ENCODE measurements around the gene TRPV4.

GRCh38 chr12:109797905-109798669 is 35.1 kb downstream of the TRPV4 start:
- peak; percentile 43 for TF ChIP-seq CTCF (IDR thresholded peaks at IDR 0.05)
- TF ChIP-seq JUND (IDR thresholded peaks at IDR 0.05) = no peak
- TF ChIP-seq EP300 (IDR thresholded peaks at IDR 0.05; ENCODE audit: borderline replicate concordance in 1 of 2, low read depth in 1 of 2, low read length in 1 of 2) = no peak
- TF ChIP-seq TAF1 (IDR thresholded peaks at IDR 0.05; ENCODE audit: borderline replicate concordance, low read depth, low read length) = no peak
- no peak for TF ChIP-seq FOXM1 (IDR thresholded peaks at IDR 0.05; ENCODE audit: low read depth)
- TF ChIP-seq EZH2phosphoT487 (IDR thresholded peaks at IDR 0.05; ENCODE audit: borderline replicate concordance, low read depth) = no peak
- no peak for TF ChIP-seq ZBTB33 (IDR thresholded peaks at IDR 0.05; ENCODE audit: borderline replicate concordance, low read depth)
- TF ChIP-seq RXRA (IDR thresholded peaks at IDR 0.05; ENCODE audit: borderline replicate concordance, low read depth) = no peak
- TF ChIP-seq, protein P1, sequence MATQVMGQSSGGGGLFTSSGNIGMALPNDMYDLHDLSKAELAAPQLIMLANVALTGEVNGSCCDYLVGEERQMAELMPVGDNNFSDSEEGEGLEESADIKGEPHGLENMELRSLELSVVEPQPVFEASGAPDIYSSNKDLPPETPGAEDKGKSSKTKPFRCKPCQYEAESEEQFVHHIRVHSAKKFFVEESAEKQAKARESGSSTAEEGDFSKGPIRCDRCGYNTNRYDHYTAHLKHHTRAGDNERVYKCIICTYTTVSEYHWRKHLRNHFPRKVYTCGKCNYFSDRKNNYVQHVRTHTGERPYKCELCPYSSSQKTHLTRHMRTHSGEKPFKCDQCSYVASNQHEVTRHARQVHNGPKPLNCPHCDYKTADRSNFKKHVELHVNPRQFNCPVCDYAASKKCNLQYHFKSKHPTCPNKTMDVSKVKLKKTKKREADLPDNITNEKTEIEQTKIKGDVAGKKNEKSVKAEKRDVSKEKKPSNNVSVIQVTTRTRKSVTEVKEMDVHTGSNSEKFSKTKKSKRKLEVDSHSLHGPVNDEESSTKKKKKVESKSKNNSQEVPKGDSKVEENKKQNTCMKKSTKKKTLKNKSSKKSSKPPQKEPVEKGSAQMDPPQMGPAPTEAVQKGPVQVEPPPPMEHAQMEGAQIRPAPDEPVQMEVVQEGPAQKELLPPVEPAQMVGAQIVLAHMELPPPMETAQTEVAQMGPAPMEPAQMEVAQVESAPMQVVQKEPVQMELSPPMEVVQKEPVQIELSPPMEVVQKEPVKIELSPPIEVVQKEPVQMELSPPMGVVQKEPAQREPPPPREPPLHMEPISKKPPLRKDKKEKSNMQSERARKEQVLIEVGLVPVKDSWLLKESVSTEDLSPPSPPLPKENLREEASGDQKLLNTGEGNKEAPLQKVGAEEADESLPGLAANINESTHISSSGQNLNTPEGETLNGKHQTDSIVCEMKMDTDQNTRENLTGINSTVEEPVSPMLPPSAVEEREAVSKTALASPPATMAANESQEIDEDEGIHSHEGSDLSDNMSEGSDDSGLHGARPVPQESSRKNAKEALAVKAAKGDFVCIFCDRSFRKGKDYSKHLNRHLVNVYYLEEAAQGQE (IDR thresholded peaks at IDR 0.05; ENCODE audit: low read depth, low read length) = no peak
- TF ChIP-seq SIN3A (IDR thresholded peaks at IDR 0.05; ENCODE audit: borderline replicate concordance, low read depth, low read length) = no peak
